ENCODE results near the gene KIF7. TPM values are rescaled to one million over a fixed set of nuclear protein-coding genes. Genes with fewer than 3 reads are reported as not detected.
"Not testable (repeated sequence)": the region's sequence is repeated elsewhere in the genome, so short reads cannot be mapped to it uniquely, and the experiment has no call there.

KIF7 gene
- total RNA-seq (5.0 TPM), polyA plus RNA-seq (ENCODE audit: insufficient read depth in 1 of 8, insufficient read length in 8 of 8, low replicate concordance in 1 of 8) (1 to 10 TPM; 6.0 to 9.1 (median 7.2) TPM)
- long read RNA-seq, donor 1: 0 reads
- long read RNA-seq, donor 2: 0 reads
- long read RNA-seq, donor 3: 0 reads
- long read RNA-seq, donor 4: 0 reads
- long read RNA-seq, donor 5: 0 reads
- long read RNA-seq, donor 6: 0 reads
- long read RNA-seq, donor 7: 0 reads
- long read RNA-seq, donor 8: 0 reads
- long read RNA-seq, donor 9: 0 reads
- long read RNA-seq, donor 10: 0 reads
- long read RNA-seq, donor 11: 0 reads

GRCh38 chr15:89654847-89655805 is at the start of gene KIF7:
TSS of gene KIF7 (minus strand) at chr15:89655467. CDS start at chr15:89652930, 2,537 bp downstream.
- peaks cover 7% of the 10 kb centered on the region for H3K36me3 ChIP-seq (ENCODE audit: control insufficient read depth, insufficient read depth, low read length)
- H3K9me3 ChIP-seq (replicated peaks; ENCODE audit: control insufficient read depth, low read depth, low read length): no peaks in the 10 kb centered on the region
- H3K4me1 ChIP-seq (ENCODE audit: control insufficient read depth, insufficient read depth, low read length): peaks cover 11% of the 10 kb centered on the region
- peak; percentile 81 for DNase-seq
- H3K27ac ChIP-seq (ENCODE audit: low read length): peak within 1 kb of the TSS; percentile 47
- peaks cover 7% of the 10 kb centered on the region for H3K27me3 ChIP-seq (ENCODE audit: control insufficient read depth, insufficient read depth, low read length)
- H3K4me3 ChIP-seq (ENCODE audit: low read length): peak within 1 kb of the TSS; percentile 84
- under 1% methylated on average over 84 of the region's 87 CpGs for WGBS (ENCODE audit: insufficient coverage)

GRCh38 chr15:89704411-89704810 is 49.1 kb upstream of the KIF7 start:
- DNase-seq: no peak

DNA sequence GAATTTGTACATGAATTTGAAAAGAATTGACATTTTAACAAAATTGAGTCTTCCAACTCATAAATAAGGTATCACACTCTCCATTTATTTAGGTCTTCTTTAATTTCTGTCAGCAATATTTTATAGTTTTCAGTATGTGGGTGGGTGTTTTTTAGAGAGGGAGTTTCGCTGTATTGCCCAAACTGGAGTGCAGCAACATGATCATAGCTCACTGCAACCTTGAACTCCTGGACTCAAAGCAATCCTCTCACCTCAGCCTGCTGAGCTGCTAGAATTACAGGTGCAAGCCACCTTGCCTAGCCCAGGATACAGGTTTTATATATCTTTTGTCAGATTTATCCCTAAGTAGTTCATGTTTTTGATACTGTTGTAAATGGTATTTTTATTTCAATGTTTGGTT is 39.9 kb upstream of the KIF7 start:
- H3K4me3 ChIP-seq (ENCODE audit: low read length): no peak overlapping the region
- peaks cover 2% of the 10 kb centered on the region for H3K4me1 ChIP-seq (ENCODE audit: control insufficient read depth, insufficient read depth, low read length)
- no peaks in the 10 kb centered on the region for H3K36me3 ChIP-seq (ENCODE audit: control insufficient read depth, insufficient read depth, low read length)
- no CpG with 5 or more reads among the region's 1 CpG for WGBS (ENCODE audit: insufficient coverage)
- no peak for DNase-seq
- no peaks in the 10 kb centered on the region for H3K9me3 ChIP-seq (replicated peaks; ENCODE audit: control insufficient read depth, low read depth, low read length)
- H3K27me3 ChIP-seq (ENCODE audit: control insufficient read depth, insufficient read depth, low read length): peaks cover 6% of the 10 kb centered on the region
- no peak overlapping the region for H3K27ac ChIP-seq (ENCODE audit: low read length)

More at GRCh38 chr15:89704411-89704810, 49.1 kb upstream of the KIF7 start:
- no peaks in the 10 kb centered on the region for H3K27me3 ChIP-seq (ENCODE audit: control insufficient read depth, insufficient read depth, low read length)
- no peaks in the 10 kb centered on the region for H3K9me3 ChIP-seq (replicated peaks; ENCODE audit: control insufficient read depth, low read depth, low read length)
- no peaks in the 10 kb centered on the region for H3K4me1 ChIP-seq (ENCODE audit: control insufficient read depth, insufficient read depth, low read length)
- no peak overlapping the region for H3K4me3 ChIP-seq (ENCODE audit: low read length)
- H3K36me3 ChIP-seq (ENCODE audit: control insufficient read depth, insufficient read depth, low read length): no peaks in the 10 kb centered on the region
- H3K27ac ChIP-seq (ENCODE audit: low read length): no peak overlapping the region

- WGBS (ENCODE audit: insufficient coverage): no CpG with 5 or more reads among the region's 1 CpG
Observed at GRCh38 chr15:89693696-89694095, 38.4 kb upstream of the KIF7 start.

GRCh38 chr15:89693091-89693490 is 37.8 kb upstream of the KIF7 start:
- H3K4me1 ChIP-seq (ENCODE audit: control insufficient read depth, insufficient read depth, low read length): peaks cover 6% of the 10 kb centered on the region
- no peaks in the 10 kb centered on the region for H3K9me3 ChIP-seq (replicated peaks; ENCODE audit: control insufficient read depth, low read depth, low read length)
- no peaks in the 10 kb centered on the region for H3K36me3 ChIP-seq (ENCODE audit: control insufficient read depth, insufficient read depth, low read length)
- peaks cover 6% of the 10 kb centered on the region for H3K27me3 ChIP-seq (ENCODE audit: control insufficient read depth, insufficient read depth, low read length)
- no peak for DNase-seq
- no peak overlapping the region for H3K27ac ChIP-seq (ENCODE audit: low read length)
- no peak overlapping the region for H3K4me3 ChIP-seq (ENCODE audit: low read length)
- no CpG with 5 or more reads among the region's 2 CpGs for WGBS (ENCODE audit: insufficient coverage)

More at GRCh38 chr15:89693696-89694095, 38.4 kb upstream of the KIF7 start:
- H3K4me1 ChIP-seq (ENCODE audit: control insufficient read depth, insufficient read depth, low read length): peaks cover 6% of the 10 kb centered on the region
- H3K27ac ChIP-seq (ENCODE audit: low read length): no peak overlapping the region
- no peak for DNase-seq
- peaks cover 6% of the 10 kb centered on the region for H3K27me3 ChIP-seq (ENCODE audit: control insufficient read depth, insufficient read depth, low read length)
- H3K9me3 ChIP-seq (replicated peaks; ENCODE audit: control insufficient read depth, low read depth, low read length): no peaks in the 10 kb centered on the region
- H3K4me3 ChIP-seq (ENCODE audit: low read length): no peak overlapping the region
- no peaks in the 10 kb centered on the region for H3K36me3 ChIP-seq (ENCODE audit: control insufficient read depth, insufficient read depth, low read length)

GRCh38 chr15:89690276-89691218 is 35.3 kb upstream of the KIF7 start, which contains the start of the genes PEX11A and WDR93:
TSS of gene PEX11A (minus strand) at chr15:89690754. CDS start at chr15:89690632, 122 bp downstream.
TSS of gene WDR93 (plus strand) at chr15:89690811. CDS start at chr15:89701747, 10,936 bp downstream.
- Histone ChIP-seq H3K27me3 (ENCODE audit: control insufficient read depth, insufficient read depth, low read length) (peaks cover 4% of the 10 kb centered on the region), H3K9me3 (replicated peaks; ENCODE audit: control insufficient read depth, low read depth, low read length) (no peaks in the 10 kb centered on the region), H3K4me3 (ENCODE audit: low read length) (peak within 1 kb of the TSS; percentile 63), H3K4me1 (ENCODE audit: control insufficient read depth, insufficient read depth, low read length) (peaks cover 6% of the 10 kb centered on the region), H3K36me3 (ENCODE audit: control insufficient read depth, insufficient read depth, low read length) (no peaks in the 10 kb centered on the region), H3K27ac (ENCODE audit: low read length) (no peak within 1 kb of the TSS)
- 3% methylated on average over 36 of the region's 60 CpGs for WGBS (ENCODE audit: insufficient coverage)
- DNase-seq: peak; percentile 83

- peak overlapping the region; percentile 63 for H3K4me3 ChIP-seq (ENCODE audit: low read length)
- H3K4me1 ChIP-seq (ENCODE audit: control insufficient read depth, insufficient read depth, low read length); H3K27me3 ChIP-seq (ENCODE audit: control insufficient read depth, insufficient read depth, low read length); H3K36me3 ChIP-seq (ENCODE audit: control insufficient read depth, insufficient read depth, low read length); DNase-seq; H3K27ac ChIP-seq (ENCODE audit: low read length); H3K9me3 ChIP-seq (replicated peaks; ENCODE audit: control insufficient read depth, low read depth, low read length): not testable (repeated sequence)
- WGBS (ENCODE audit: insufficient coverage): 72% methylated on average over 10 of the region's 15 CpGs
Observed at GRCh38 chr15:89689930-89690275, 34.6 kb upstream of the KIF7 start.

- peaks cover 6% of the 10 kb centered on the region for H3K36me3 ChIP-seq (ENCODE audit: control insufficient read depth, insufficient read depth, low read length)
- no peak for DNase-seq
- peaks cover 6% of the 10 kb centered on the region for H3K4me1 ChIP-seq (ENCODE audit: control insufficient read depth, insufficient read depth, low read length)
- no peaks in the 10 kb centered on the region for H3K27me3 ChIP-seq (ENCODE audit: control insufficient read depth, insufficient read depth, low read length)
- H3K9me3 ChIP-seq (replicated peaks; ENCODE audit: control insufficient read depth, low read depth, low read length): no peaks in the 10 kb centered on the region
- H3K27ac ChIP-seq (ENCODE audit: low read length): no peak overlapping the region
- no peak overlapping the region for H3K4me3 ChIP-seq (ENCODE audit: low read length)
Observed at GRCh38 chr15:89686522-89686921, 31.3 kb upstream of the KIF7 start.

DNA sequence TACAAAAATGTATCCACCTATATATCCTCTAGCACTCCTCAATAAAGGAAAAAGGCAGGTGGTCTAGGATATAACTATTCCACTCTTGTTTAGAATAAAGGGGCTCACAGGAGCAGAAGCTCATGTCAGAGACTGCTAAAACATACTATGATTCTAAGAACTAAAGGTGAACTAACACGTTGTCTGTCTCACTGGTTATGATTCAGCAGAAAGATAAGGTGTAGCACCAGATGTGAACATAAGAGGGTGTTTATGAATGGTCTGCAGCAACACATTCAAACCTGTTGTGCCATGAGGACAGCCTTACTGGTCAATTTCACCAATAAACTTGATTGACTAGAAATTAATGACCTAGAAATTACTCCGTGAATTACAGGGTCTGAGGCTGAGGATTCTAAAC is 30.7 kb upstream of the KIF7 start:
- WGBS (ENCODE audit: insufficient coverage): 67% methylated on average over 1 of the region's 2 CpGs
- Histone ChIP-seq H3K27ac (ENCODE audit: low read length) (no peak overlapping the region), H3K9me3 (replicated peaks; ENCODE audit: control insufficient read depth, low read depth, low read length) (no peaks in the 10 kb centered on the region), H3K4me1 (ENCODE audit: control insufficient read depth, insufficient read depth, low read length) (peaks cover 6% of the 10 kb centered on the region), H3K4me3 (ENCODE audit: low read length) (no peak overlapping the region), H3K27me3 (ENCODE audit: control insufficient read depth, insufficient read depth, low read length) (no peaks in the 10 kb centered on the region), H3K36me3 (ENCODE audit: control insufficient read depth, insufficient read depth, low read length) (peaks cover 6% of the 10 kb centered on the region)
- DNase-seq: no peak
